ENCODE data around the gene GLDC.
A peak's percentile ranks its signal among the peaks of the same experiment; 100 is the strongest.

The GLDC gene

DNA sequence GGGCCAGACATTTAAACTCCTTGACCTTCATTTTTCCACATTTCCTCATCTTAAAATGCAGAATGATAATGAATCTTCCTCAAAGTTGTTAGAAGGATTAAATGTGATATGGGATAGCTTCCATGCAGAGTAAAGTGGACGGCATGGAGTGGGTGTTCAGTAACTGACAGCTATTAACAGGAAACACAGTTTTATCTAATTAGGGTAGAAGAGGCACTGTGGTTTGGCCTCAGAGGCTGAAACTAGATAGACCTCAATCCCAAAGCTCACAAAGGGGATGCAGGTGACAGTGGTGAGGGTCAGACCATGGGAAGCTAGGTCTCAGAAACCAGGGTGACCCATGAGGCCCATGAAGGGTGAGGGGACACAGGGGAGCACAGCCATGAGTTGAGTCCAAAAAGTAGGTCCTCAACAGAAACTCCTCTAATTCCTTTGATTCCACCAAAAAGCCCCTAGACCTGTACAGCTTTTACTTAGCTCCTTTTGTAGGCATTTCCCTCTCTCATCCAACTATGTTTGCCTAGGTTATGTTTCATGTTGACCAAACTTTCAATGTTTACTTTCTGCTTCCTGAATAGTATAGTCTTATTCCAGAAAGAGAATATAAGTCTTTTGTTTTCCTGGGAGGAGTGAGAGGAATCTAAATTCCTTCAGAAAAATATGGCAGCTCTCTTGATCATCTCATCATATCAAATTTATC is 27.9 kb upstream of the GLDC start:
- no peak overlapping the region for H3K4me3 ChIP-seq (ENCODE audit: low read depth, low read length)
- peak; percentile 31 for DNase-seq (ENCODE audit: low read depth)
- TF ChIP-seq, protein P1, sequence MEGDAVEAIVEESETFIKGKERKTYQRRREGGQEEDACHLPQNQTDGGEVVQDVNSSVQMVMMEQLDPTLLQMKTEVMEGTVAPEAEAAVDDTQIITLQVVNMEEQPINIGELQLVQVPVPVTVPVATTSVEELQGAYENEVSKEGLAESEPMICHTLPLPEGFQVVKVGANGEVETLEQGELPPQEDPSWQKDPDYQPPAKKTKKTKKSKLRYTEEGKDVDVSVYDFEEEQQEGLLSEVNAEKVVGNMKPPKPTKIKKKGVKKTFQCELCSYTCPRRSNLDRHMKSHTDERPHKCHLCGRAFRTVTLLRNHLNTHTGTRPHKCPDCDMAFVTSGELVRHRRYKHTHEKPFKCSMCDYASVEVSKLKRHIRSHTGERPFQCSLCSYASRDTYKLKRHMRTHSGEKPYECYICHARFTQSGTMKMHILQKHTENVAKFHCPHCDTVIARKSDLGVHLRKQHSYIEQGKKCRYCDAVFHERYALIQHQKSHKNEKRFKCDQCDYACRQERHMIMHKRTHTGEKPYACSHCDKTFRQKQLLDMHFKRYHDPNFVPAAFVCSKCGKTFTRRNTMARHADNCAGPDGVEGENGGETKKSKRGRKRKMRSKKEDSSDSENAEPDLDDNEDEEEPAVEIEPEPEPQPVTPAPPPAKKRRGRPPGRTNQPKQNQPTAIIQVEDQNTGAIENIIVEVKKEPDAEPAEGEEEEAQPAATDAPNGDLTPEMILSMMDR (IDR thresholded peaks at IDR 0.05; ENCODE audit: insufficient read depth, low read depth, low read length, missing control alignments): no peak

DNA sequence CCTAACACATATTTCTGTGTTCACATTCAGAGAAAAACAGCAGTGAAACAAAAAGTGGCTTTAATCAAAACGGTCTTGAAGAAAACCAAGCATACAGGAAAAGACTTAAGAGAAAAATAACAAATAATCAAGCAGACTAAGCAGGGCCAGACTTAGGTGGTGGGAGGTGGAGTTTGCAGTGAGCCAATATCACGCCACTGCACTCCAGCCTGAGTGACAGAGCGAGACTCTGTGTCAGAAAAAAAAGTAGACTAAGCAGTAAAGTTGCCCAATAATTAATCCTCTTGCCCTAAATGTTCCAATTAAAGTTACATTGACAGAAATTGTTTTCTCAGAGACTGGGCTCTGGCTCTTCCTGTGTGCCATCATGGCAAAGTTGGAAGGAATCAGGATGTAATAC is 26.6 kb upstream of the GLDC start:
- no peak overlapping the region for H3K4me3 ChIP-seq (ENCODE audit: low read depth, low read length)
- no peak for DNase-seq (ENCODE audit: low read depth)
- TF ChIP-seq, protein P1 (IDR thresholded peaks at IDR 0.05; ENCODE audit: insufficient read depth, low read depth, low read length, missing control alignments): no peak

DNA sequence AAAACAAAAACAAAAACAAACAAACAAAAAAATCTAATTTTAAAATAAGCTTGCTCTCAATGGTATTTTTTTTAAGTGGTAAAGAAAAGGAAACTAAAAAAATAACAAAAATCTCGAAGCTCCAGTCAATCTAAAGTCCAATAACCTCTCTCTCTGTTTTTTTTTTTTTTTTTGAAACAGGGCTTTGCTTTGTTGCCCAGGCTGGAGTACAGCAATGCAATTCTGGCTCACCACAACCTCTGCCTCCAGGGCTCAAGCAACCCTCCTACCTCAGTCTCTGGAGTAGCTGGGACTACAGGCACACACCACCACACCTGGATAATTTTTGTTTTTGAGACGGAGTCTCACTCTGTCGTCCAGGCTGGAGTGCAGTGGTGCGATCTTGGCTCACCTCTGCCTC is 25.9 kb upstream of the GLDC start:
- no peak overlapping the region for H3K4me3 ChIP-seq (ENCODE audit: low read depth, low read length)
- DNase-seq (ENCODE audit: low read depth): no peak
- TF ChIP-seq, protein P1 (IDR thresholded peaks at IDR 0.05; ENCODE audit: insufficient read depth, low read depth, low read length, missing control alignments): no peak

DNA sequence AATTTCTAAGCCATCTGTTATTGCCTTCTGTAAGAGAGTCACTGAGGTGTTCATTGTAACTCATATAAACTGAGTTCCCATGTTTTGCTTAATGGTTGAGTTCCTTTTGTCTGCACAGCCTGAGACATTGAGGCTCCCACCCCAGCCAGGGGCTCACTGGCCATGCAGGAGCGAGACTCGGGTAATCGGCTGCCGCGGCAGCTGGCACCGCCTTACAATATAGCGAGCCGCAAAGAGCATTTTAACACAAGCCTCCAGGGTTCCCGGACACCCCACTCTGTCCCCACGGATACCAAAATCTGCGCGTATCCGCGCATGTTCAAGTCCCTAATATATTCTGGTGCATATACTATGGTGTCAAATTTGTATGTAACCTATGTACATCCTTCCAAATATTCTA is 24.4 kb upstream of the GLDC start:
- no peak for DNase-seq (ENCODE audit: low read depth)
- TF ChIP-seq, protein P1 (IDR thresholded peaks at IDR 0.05; ENCODE audit: insufficient read depth, low read depth, low read length, missing control alignments): no peak
- no peak overlapping the region for H3K4me3 ChIP-seq (ENCODE audit: low read depth, low read length)

DNA sequence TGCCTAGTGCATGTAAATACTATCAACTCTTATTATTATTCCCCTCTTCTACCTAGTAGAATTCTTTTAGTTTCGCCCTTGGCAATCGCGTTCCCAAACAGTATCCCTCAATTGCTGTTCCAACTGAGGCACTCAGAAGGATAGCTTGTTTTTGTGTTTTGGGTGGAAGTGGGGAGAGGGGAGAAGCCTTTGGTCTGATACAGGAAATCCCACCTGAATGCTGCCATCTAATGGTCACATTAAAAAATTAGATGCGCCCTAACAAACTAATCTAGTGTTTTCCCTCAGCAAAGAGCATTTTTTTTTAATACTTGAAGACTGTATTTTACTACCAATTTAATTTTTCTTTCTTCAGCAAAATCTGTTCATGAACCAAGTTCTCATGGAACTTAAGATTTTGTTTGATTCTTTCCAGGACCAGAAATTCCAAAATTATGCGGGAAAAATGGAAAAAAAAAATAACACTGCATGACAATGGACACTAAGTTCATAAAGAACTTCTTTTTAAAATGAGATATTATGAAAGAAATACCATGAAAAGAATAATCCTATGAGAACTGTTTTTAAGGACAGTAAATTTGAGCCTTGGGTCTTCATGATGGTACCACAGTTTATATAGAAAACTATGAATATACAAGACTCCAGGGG is 22.2 kb upstream of the GLDC start:
- DNase-seq (ENCODE audit: low read depth): peak; percentile 56
- TF ChIP-seq, protein P1 (IDR thresholded peaks at IDR 0.05; ENCODE audit: insufficient read depth, low read depth, low read length, missing control alignments): peak; percentile 40
- H3K4me3 ChIP-seq (ENCODE audit: low read depth, low read length): no peak overlapping the region

DNA sequence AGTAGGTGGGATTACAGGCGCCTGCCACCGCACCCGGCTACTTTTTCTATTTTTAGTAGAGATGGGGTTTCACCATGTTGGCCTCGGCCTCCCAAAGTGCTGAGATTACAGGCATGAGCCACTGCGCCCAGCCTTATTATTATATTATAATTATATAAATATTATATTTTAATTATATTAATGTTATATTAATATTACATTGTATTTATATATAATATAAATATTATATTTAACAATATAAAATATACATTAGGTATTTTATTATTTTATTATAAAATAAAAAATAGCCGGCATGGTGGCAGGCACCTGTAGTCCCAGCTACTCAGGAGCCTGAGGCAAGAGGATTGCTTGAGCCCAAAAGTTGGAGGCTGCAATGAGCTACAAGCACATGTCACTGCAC is 21.6 kb upstream of the GLDC start:
- TF ChIP-seq, protein P1 (IDR thresholded peaks at IDR 0.05; ENCODE audit: insufficient read depth, low read depth, low read length, missing control alignments): no peak
- no peak for DNase-seq (ENCODE audit: low read depth)
- no peak overlapping the region for H3K4me3 ChIP-seq (ENCODE audit: low read depth, low read length)
